H7 (cell line): ENCODE results near the gene TBXA2R. TPM values are rescaled to one million over a fixed set of nuclear protein-coding genes. Genes with fewer than 3 reads are reported as not detected.

ENCODE experiments used
- DNase-seq: peaks from one replicate; pipeline ENCODE4 v3.0.0; 2012
- H3K27me3 ChIP-seq: 2 replicates; pipeline ENCODE4 v1.6.0; 2011; ENCODE audit warnings: mild to moderate bottlenecking, low read length; ENCODE audit not compliant: control insufficient read depth, insufficient read depth
- H3K36me3 ChIP-seq: replicated peaks from 2 replicates; pipeline ENCODE4 v1.5.1; 2011; ENCODE audit warnings: low read length; ENCODE audit not compliant: control insufficient read depth, insufficient read depth
- H3K4me3 ChIP-seq: 2 replicates; pipeline ENCODE4 v1.5.1; 2011; ENCODE audit warnings: low read depth, mild to moderate bottlenecking, control low read depth, low read length, moderate library complexity; ENCODE audit not compliant: insufficient read depth
- total RNA-seq: library from RNA; depleted of rRNA; stranded (reverse); fragments of >200 nt; shearing (Covaris generic); gene quantifications from 2 replicates; pipeline ENCODE4 v1.2.3, GENCODE V29; 2014

TBXA2R gene
- total RNA-seq, 1 experiment from 2014 or later = 0.45 TPM

DNA sequence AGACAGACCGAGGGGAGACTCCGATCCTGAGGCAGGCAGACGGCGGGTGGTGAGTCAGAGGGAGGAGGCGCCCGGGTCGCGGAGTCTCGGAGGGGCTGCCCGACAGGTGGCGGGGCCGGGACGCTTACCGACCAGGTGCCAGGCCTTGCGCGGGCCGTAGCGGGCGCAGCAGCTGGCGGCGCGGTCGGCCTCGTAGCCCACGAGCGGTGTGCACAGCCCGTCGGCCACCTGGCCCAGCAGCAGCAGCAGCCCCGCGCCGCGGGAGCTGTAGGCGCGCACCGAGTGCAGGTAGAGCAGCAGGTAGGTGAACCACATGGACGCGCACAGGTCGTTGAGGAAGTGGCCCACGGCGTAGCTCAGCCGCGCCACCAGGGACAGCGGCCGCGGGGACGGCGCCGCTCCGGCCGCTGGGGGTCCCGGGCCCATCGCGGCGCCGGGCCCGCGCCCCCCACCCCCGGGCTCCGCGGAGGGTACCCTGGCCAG lies 49.7 kb downstream of the TBXA2R start:
- Histone ChIP-seq H3K27me3 (no peaks in the 10 kb centered on the region; the same call in 1 of the 2 replicates), H3K36me3 (no peaks in the 10 kb centered on the region), H3K4me3 (peak overlapping the region; percentile 88)
- peak; percentile 91 for DNase-seq

DNA sequence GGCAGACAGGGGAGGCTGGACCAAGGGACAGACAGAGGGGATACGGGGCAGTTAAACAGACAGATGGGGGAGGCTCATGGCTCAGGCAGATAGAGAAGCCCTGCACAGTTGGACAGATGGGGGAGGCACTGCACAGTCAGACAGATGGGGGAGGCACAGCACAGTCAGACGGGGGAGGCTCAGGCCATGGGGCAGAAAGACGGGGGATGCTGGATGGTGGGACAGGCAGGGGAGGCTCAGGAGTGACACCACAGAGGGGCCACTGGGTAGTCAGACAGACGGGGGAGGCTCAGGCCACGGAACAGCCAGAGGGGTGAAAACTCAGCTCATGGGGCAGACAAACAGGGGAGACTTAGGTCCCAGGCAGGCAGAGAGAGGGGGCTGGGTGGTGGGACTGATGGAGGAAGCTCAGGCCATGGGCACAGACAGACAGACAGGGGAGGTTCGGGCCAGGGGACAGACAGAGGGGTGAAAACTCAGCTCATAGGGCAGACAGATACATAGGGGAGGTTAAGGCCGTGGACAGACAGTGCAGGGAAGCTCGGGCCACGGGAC lies 50.2 kb downstream of the TBXA2R start:
- no peak for DNase-seq
- Histone ChIP-seq H3K4me3 (peak overlapping the region; percentile 88), H3K27me3 (no peaks in the 10 kb centered on the region; the same call in 1 of the 2 replicates), H3K36me3 (no peaks in the 10 kb centered on the region)

DNA sequence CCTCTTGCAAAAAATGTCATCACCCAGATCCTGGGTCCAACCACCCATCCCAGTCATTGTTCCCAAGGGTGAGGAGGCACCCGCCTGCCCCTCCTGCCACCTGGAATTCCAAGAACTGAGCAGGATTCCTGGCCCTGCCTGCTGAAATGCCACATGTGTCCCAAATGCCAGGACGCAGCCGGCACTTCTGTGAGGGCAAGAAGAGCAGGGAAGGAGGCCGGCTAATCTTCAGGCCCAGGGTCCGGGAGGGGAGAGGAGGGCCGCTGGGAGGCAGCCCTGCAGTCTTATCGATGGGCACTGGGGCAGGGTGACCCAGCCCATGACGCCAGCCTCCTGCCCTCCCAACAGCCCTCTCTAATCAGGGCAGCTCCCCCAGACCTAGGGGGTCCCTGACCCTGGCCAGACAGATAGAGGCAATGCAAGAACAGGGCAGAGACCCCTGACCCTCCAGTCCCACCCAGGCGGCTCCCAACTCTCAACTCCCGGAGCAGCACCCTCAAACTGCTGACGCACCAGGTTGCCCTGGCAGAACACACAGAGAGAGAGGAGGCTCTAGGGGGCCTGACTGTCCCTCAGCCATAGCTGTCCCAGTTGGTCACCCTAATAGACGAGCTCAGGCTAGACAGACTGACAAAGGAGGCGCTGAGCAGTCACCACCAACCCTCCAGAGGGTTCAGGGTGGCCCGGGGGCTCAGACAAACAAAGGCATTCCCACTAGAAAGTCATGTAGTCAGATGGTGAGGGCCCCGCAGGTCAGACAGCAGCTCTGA lies 50.8 kb downstream of the TBXA2R start:
- Histone ChIP-seq H3K27me3 (no peaks in the 10 kb centered on the region; the same call in 1 of the 2 replicates), H3K4me3 (no peak overlapping the region), H3K36me3 (no peaks in the 10 kb centered on the region)
- DNase-seq = peak; percentile 49

DNA sequence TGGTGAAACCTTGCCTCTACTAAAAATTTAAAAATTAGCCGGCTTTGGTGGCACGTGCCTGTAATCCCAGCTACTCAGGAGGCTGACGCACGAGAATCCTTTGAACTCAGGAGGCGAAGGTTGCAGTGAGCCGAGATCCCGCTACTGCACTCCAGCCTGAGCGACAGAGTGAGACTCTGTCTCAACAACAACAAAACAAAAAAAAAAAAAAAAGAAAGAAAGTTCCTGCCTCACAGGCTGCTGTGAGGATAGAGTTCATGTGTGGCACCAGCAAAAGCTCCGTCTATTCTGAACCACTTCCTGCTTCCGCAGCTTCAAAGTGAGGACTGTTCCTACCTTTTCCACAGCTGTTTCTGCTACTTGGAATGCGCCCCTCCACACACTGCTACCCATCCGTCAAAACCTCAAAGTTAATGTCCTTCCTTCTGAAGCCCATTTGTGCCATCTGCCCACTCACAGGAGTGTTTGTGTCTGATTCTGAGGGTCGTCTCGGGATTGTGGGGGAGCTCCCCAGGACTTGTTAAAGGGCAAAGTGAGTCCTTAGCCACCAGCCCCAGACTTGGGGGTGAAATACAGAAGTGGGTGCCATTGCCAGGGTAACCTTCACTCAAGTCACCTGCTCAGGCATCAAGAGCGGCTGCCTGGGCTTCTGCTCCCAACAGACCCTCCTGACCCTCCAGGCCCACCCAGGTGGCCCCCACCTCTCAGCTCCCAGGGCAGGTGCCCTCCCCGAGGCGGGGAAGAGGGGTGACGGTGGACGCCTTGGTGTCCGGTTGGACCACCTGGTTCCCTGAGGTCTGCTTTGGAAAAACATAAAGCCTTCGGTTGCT lies 52.2 kb downstream of the TBXA2R start:
- Histone ChIP-seq H3K36me3 (no peaks in the 10 kb centered on the region), H3K4me3 (no peak overlapping the region), H3K27me3 (no peaks in the 10 kb centered on the region; the same call in 1 of the 2 replicates)
- DNase-seq = no peak

DNA sequence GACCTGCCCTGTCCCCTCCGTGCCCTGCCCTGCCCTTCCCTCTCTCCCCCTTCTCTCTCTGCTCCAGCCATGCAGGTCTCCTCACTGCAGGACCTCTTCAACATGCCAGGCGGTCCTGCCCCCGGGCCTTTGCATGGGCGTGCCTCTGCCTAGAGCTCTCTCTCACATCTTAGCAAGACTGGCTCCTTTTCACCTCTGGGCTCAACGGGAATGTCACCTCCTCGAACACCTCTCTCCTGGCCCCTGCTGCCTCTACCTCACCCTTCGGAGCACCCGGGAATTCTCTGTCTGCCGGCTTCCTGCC lies 54.9 kb downstream of the TBXA2R start:
- Histone ChIP-seq H3K4me3 (no peak overlapping the region), H3K36me3 (no peaks in the 10 kb centered on the region; the same call in 1 of the 2 replicates), H3K27me3 (no peaks in the 10 kb centered on the region; the same call in 1 of the 2 replicates)
- DNase-seq = no peak

DNA sequence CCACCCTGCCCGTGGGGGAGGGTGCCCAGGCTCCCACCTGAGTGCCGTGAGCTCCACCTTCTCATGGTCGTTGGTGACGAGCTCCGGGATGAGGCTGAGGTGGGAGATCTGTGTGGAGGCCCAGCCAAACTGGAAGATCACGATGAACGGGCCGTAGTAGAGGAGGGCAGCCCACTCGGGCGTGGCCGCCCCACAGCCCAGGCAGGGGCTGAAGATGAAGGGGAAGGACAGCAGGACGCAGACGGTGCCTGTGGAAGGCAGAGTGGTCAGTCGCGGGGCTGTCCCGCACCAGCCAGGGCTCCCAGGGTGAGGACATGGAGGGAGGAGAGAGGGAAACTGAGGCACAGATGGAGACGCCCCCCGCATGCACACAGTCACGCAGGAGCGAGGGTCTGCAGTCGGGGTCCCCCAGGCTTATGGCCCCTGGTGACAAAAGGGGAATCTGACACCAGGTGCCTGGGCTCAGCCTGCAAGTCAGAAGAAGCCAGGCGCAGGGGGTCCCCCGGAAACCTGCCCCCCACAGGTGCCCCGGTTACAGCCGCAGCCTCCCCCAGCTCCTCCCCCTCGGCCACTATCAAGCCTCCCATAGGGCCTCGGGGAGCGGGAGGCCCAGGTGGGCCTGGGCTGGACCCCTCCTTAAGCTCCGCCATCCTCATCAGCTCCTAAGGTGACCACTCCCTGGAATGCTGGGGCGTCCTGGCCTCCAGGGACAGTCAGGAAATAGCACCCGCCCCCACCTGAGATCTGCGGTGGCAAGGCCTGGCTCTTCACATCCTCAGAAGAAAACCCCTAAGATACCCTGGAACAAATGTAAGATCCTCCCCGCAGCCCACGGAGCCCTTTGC lies 55.5 kb downstream of the TBXA2R start:
- Histone ChIP-seq H3K4me3 (no peak overlapping the region), H3K27me3 (no peaks in the 10 kb centered on the region), H3K36me3 (no peaks in the 10 kb centered on the region; the same call in 1 of the 2 replicates)
- no peak for DNase-seq

DNA sequence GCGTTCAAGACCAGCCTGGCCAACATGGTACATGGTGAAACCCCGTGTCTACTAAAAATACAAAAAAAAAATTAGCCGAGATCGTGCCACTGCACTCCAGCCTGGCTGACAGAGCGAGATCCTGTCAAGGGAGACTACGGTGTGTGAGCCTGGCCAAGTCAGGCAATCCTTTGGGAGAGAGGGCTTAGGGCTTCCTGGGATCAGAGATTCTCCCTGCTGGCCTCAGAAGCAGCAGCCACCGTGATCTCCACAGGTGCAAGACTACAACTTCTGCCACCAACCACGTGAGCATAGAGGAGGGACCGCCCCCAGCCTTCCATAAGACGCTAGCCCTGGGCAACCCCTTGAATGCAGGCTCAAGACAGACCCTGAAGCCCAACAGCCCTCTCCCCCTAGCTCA lies 56.9 kb downstream of the TBXA2R start:
- no peak for DNase-seq
- Histone ChIP-seq H3K27me3 (no peaks in the 10 kb centered on the region), H3K4me3 (no peak overlapping the region), H3K36me3 (peaks cover 1% of the 10 kb centered on the region; the same call in 1 of the 2 replicates)

DNA sequence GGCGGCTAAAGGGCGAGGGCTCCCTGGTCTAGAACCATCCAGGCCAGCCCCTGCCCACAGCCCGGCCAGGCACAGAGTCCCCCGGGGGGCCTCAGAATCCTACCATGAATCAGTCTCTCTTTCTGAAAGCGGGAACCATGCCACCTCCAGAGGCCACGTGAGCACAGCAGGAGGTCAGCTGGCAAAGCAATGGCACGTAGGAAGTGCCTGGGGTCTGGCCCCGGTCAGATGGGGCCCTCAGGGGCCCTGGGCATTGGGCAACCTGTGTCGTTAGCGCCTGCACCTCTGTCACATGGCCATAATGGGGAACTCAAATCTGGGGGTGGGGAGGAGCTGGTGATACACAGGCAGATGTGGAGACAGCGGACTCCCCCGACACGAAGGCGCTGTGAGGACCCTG lies 58.1 kb downstream of the TBXA2R start:
- Histone ChIP-seq H3K27me3 (no peaks in the 10 kb centered on the region), H3K4me3 (no peak overlapping the region), H3K36me3 (peaks cover 1% of the 10 kb centered on the region; the same call in 1 of the 2 replicates)
- no peak for DNase-seq

DNA sequence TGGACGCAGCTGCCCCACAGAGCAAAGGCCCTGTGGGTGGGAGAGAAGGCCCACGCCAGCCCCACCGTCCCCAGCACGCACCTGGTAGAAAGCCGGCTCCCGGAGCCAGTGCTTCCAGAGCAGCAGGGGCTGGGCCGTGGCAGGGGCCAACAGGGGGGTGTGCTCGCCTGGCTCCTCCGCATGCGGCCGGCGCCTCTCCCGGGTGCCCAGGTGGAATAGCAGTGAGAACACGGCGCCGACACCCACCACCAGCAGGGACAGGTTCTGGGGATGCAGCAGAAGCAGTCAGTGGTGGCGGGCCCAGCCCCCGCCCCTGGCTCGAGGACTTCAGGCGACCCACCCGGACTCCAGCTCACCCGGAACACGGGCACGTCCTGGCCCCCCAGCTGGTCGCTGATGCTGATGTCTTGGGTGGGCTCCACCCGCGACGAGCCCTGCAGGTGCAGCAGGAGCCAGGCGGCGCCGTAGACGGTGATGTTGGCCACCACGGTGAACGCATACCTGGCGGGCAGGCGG lies 58.9 kb downstream of the TBXA2R start:
- no peak for DNase-seq
- Histone ChIP-seq H3K36me3 (peaks cover 1% of the 10 kb centered on the region; the same call in 1 of the 2 replicates), H3K4me3 (no peak overlapping the region), H3K27me3 (no peaks in the 10 kb centered on the region)

DNA sequence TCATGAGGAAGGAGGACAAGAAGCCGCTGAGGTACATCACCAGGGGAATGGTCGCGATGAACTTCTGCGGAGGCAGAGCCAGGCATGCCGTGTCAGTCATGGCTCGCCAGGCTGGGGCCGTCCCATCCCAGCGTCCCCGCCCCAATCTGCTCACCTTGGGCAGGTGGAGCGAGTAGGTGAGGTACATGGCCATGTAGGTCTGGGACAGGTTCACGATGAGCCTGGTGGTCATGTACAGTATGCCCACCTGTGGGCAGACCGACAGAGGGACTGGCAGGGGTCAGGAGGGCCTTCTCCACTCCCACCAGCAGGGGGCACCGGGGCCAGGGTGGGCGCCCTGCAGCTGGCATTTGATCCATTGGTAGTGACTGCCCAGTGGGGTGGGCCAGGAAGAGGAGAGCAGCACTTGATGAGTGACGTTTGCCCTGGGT lies 59.4 kb downstream of the TBXA2R start:
- no peak overlapping the region for H3K4me3 ChIP-seq
- peak; percentile 86 for DNase-seq
- no peaks in the 10 kb centered on the region for H3K27me3 ChIP-seq

DNA sequence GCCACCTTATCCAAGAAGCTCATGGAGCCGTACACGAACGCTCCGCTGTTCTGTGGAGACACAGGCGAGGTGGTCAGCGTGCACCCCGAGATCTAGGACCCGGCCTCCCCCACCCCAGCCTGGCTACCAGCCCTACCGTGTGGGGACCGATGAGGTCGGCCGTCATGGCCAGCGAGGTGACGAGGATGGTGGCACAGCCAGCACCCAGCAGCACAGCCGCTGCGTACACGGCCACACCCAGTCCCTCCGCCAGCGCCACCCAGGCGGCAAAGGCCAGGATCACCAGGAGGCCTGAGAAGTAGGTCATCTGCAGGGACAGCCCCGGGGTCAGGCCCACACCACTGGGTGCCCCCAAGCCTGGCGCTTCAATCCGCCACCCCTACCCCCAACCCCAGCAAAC lies 60.6 kb downstream of the TBXA2R start:
- Histone ChIP-seq H3K27me3 (no peaks in the 10 kb centered on the region), H3K36me3 (peaks cover 1% of the 10 kb centered on the region; the same call in 1 of the 2 replicates), H3K4me3 (no peak overlapping the region)
- no peak for DNase-seq

More for the DNA sequence above, 59.4 kb downstream of the TBXA2R start:
- peaks cover 1% of the 10 kb centered on the region; the same call in 1 of the 2 replicates for H3K36me3 ChIP-seq

DNA sequence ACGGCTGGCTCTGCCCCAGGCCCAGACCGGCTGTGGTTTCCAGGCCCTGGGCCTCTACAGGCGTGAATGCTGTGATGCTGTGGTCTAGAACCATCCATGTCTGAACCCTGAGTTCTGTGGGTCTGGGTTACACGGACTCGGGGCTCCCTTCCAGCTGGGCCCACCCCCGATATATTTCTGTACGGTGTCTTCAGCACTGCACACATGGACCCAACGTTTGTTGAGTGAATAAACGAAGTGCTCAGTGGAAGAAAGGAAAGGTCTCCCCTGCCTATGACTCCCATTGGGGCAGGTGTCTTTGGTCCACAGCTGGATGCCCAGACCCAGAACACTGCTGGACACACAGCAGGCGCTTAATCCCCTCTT lies 61.0 kb downstream of the TBXA2R start:
- no peak for DNase-seq
- H3K36me3 ChIP-seq = peaks cover 1% of the 10 kb centered on the region; the same call in 1 of the 2 replicates
- H3K27me3 ChIP-seq = no peaks in the 10 kb centered on the region
- H3K4me3 ChIP-seq = no peak overlapping the region

DNA sequence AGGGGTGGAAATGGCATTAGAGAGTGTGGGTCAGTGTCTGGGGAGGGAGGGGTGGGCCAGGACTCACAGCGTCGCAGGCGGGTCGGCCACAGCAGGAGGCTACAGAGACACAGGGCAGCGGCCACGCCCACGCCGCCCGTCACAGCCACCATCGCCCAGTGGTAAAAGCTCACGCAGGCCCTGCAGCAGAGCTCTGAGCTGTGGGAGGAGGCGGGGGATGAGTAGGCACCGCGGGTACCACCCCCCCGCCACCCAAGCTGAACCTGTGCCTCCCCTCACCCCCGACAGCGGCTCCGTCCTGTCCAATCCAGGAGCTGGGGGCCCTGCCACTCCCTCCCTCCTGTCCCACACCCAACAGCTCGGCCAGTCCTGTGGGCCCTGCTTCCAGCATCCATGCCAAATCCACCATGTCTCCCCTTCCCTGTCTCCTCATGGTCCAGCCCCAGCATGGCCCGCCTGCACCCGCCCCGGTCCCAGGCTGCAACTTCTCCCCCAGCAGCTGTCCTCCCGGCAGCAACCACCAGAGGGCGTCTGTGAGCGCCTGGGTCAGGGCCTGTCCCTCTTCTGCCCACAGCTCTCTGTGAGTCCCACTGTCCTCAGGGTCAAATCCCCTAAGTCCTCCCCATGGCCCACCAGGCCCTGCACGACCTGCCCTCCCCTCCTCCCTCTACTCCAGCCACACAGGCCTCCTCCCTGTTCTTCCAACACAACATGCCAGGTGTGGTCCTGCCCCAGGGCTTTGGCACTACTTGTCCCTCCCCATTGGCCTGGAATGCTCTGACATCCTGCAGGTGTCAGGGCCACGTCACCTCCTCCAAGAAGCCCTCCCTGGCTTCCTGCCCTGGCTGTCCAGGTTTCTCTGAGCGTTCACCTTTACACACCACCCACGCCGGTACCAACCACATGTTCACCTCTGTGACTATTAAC lies 61.7 kb downstream of the TBXA2R start:
- Histone ChIP-seq H3K4me3 (no peak overlapping the region), H3K27me3 (no peaks in the 10 kb centered on the region), H3K36me3 (peaks cover 1% of the 10 kb centered on the region; the same call in 1 of the 2 replicates)
- peak; percentile 99 for DNase-seq
